Measurements from ENCODE around the gene FAM53A.

- no peak for TF ChIP-seq YY1 (IDR thresholded peaks at IDR 0.05; ENCODE audit: low read depth)
- no peak for TF ChIP-seq TEAD4 (IDR thresholded peaks at IDR 0.05)
- TF ChIP-seq REST (IDR thresholded peaks at IDR 0.05; ENCODE audit: low read depth), result no peak
- no peak for TF ChIP-seq RAD21 (IDR thresholded peaks at IDR 0.05; ENCODE audit: low read depth)
- TF ChIP-seq CEBPB (IDR thresholded peaks at IDR 0.05), result no peak
- no peak for TF ChIP-seq FOXM1 (IDR thresholded peaks at IDR 0.05; ENCODE audit: borderline replicate concordance, low read depth)
- no peak for TF ChIP-seq MAX (IDR thresholded peaks at IDR 0.05)
- no peak for TF ChIP-seq TAF1 (IDR thresholded peaks at IDR 0.05; ENCODE audit: low read depth)
- TF ChIP-seq CREB1 (IDR thresholded peaks at IDR 0.05; ENCODE audit: low read depth), result no peak
Observed at GRCh38 chr4:1614049-1614448, 70.1 kb downstream of the FAM53A start.
